ENCODE data around the gene KPNB1. TPM values are rescaled to one million over a fixed set of nuclear protein-coding genes. Genes with fewer than 3 reads are reported as not detected.
"Not testable (repeated sequence)": the region's sequence is repeated elsewhere in the genome, so short reads cannot be mapped to it uniquely, and the experiment has no call there.

The KPNB1 gene
- total RNA-seq, 1 donor from 2014 or later: 166 TPM

GRCh38 chr17:47669081-47669480 is 19.4 kb downstream of the KPNB1 start:
- DNase-seq (ENCODE audit: missing footprints): no peak
- no peak for ATAC-seq
- intact Hi-C loops (cut with DNase I): loop anchor here (5.0 to 10.0 kb wide), 2 partner anchors 76 to 118 kb away; no protein-coding TSS in a partner anchor

DNA sequence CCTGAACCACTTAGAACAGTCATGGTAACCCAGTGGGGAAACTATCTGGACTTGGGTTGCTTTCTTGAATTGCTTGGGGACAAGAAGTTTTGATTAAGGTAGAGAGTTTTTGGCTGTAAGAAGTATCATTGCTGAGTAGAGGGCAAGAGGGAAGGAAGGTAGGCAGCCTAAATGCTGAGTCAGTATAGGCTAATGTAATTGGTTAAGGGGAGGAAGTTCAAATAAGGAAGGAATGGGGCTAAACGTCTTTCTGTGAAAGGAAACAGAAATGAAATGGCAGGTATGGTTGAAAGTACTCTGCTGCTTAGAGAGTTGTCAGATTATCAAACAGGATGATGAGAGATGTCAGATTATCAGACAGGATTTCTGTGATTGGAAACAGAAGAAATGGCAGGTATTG is 20.3 kb downstream of the KPNB1 start:
- DNase-seq (ENCODE audit: missing footprints) (no peak), ATAC-seq (no peak)
- intact Hi-C loops (cut with DNase I): no loop called here

- ATAC-seq (no peak), DNase-seq (ENCODE audit: missing footprints) (no peak)
- intact Hi-C loops (cut with DNase I): no loop called here
Measured at GRCh38 chr17:47674499-47674898, 24.8 kb downstream of the KPNB1 start.

GRCh38 chr17:47675380-47676198 is 25.9 kb downstream of the KPNB1 start:
- DNase-seq (ENCODE audit: missing footprints) (no peak), ATAC-seq (no peak)
- intact Hi-C loops (cut with DNase I): no loop called here

GRCh38 chr17:47676199-47676472 is 26.4 kb downstream of the KPNB1 start:
- intact Hi-C loops (cut with DNase I): no loop called here
- ATAC-seq (no peak), DNase-seq (ENCODE audit: missing footprints) (no peak)

- no peak for DNase-seq (ENCODE audit: missing footprints)
- intact Hi-C loops (cut with DNase I): no loop called here
- ATAC-seq: no peak
Measured at GRCh38 chr17:47676510-47677165, 26.9 kb downstream of the KPNB1 start.

DNA sequence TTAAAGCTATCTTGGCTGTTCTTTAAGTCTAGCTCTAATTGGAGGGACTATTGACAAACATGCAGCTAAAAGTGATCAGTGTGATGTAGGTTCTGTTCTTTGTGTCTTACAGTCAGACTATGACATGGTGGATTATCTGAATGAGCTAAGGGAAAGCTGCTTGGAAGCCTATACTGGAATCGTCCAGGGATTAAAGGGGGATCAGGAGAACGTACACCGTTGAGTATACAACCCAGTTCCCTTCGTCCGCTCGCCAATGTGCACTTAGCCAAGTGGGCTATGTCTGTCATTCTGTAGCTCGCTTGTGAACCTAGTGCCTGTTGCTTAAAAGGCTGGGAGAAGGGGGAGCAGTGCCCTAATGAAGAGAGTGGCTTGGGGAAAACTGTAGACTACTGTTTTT is 28.5 kb downstream of the KPNB1 start:
- intact Hi-C loops (cut with DNase I): no loop called here
- ATAC-seq (no peak), DNase-seq (ENCODE audit: missing footprints) (no peak)

DNA sequence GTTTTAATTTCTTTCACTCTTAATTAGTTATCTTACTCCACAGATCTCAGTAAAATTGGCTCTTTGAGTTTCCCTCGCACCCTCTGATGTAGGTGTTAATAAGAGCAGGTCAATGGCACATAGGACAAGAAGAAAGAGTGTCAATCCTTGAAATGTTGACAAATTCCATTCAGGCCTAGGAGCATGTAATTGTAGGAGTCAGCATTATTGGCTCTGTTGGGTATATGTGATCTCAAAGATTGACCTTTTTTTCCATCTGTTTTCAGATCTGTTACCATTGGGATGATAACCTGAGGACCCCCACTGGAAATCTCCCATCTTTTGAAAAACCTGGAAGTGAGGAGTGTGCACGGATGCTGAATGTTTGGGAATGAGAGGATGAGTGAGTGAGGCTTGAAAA is 32.4 kb downstream of the KPNB1 start:
- no peak for ATAC-seq
- intact Hi-C loops (cut with DNase I): no loop called here

DNA sequence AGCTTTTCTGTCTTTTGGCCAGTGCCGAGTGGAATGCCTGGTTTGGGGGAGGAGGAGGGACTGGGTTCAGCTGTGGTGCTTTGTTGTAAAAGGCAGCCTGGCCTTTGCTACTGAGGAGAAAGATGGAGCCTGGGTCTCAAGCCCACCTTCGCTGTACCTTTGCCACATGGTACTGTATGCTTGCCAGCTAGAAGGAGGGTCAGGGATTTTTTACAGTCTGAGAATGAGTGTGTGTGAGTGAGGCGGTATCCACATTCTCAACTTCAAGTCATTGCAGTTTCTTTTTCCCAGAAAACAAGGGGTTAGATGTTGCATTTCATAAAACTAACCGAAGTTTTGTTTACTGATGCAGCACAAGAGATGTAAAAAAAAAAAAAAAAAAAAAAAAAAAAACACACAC is 33.0 kb downstream of the KPNB1 start:
- intact Hi-C loops (cut with DNase I); ATAC-seq; DNase-seq (ENCODE audit: missing footprints): not testable (repeated sequence)

More for the DNA sequence above, 32.4 kb downstream of the KPNB1 start:
- DNase-seq (ENCODE audit: missing footprints): no peak

- DNase-seq (ENCODE audit: missing footprints): no peak
- ATAC-seq: no peak
- intact Hi-C loops (cut with DNase I): no loop called here
Measured at GRCh38 chr17:47684025-47684424, 34.3 kb downstream of the KPNB1 start.

GRCh38 chr17:47684535-47685193 is 34.9 kb downstream of the KPNB1 start:
- DNase-seq (ENCODE audit: missing footprints) (no peak), ATAC-seq (no peak)
- intact Hi-C loops (cut with DNase I): no loop called here

DNA sequence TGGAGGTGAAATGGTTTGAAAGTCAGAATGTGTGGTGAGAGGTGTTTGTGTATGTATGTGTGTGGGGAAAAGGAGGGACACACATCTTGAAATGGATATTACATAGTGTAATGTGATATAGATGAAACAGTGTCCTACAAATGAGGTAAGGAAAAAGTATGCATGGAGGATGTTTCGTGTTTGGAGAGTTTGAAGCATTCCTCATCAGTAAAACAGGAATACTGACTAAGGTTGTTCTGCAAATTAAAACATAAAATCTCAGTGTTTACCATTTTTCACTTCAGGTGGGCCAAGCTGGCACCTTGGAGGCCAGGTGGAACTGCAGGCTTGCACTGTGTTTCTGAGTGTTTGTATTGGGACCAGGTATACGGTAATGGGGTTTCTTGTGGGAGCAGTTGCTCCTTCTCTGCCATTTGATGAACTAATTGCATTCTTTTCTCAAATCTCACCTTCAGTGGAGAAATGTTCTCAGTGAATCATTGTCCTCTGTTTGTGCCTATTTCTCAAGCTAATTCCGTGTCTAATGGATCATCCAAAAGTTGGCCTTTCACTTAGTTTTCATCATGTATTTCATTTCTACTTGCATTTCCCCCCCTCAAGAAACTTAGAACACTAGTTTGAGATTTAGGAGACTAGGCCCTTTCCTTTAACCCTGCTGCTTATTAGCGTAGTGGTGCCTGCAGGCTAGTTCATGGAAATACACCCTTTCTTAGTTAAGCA is 36.0 kb downstream of the KPNB1 start:
- intact Hi-C loops (cut with DNase I): no loop called here
- DNase-seq (ENCODE audit: missing footprints): no peak
- ATAC-seq: no peak

GRCh38 chr17:47686276-47686635 is 36.5 kb downstream of the KPNB1 start:
- intact Hi-C loops (cut with DNase I): no loop called here
- ATAC-seq (no peak), DNase-seq (ENCODE audit: missing footprints) (no peak)

GRCh38 chr17:47686664-47687327 is 37.1 kb downstream of the KPNB1 start:
- no peak for ATAC-seq
- intact Hi-C loops (cut with DNase I): no loop called here
- no peak for DNase-seq (ENCODE audit: missing footprints)

- ATAC-seq (no peak), DNase-seq (ENCODE audit: missing footprints) (no peak)
- intact Hi-C loops (cut with DNase I): no loop called here
Measured at GRCh38 chr17:47687328-47687690, 37.6 kb downstream of the KPNB1 start.

DNA sequence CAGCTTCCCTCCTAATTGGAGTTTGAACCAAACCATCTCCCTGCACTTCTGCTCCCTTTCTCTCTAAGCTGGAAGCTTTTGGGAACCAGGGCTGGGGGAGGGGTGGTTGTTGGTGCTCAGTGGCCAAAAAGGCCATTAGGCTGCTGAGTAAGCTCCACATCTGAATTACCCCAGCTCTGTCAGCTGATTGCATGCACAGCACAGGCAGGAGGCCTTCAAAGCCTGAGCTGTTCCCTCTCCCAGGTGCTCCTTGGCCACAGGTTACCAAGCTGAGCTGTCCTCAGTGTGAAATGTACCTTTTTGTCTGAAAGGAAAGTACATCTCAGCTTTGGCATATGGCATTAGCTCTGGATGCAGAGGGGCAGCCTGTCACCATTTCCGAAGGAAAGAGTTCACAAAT is 38.0 kb downstream of the KPNB1 start:
- intact Hi-C loops (cut with DNase I): no loop called here
- no peak for DNase-seq (ENCODE audit: missing footprints)
- no peak for ATAC-seq

- ATAC-seq: no peak
- intact Hi-C loops (cut with DNase I): loop anchor here (10.0 kb wide), 1 partner anchor 205 kb away; the partner anchor contains the start of gene SP2
Measured at GRCh38 chr17:47690121-47690520, 40.4 kb downstream of the KPNB1 start.

DNA sequence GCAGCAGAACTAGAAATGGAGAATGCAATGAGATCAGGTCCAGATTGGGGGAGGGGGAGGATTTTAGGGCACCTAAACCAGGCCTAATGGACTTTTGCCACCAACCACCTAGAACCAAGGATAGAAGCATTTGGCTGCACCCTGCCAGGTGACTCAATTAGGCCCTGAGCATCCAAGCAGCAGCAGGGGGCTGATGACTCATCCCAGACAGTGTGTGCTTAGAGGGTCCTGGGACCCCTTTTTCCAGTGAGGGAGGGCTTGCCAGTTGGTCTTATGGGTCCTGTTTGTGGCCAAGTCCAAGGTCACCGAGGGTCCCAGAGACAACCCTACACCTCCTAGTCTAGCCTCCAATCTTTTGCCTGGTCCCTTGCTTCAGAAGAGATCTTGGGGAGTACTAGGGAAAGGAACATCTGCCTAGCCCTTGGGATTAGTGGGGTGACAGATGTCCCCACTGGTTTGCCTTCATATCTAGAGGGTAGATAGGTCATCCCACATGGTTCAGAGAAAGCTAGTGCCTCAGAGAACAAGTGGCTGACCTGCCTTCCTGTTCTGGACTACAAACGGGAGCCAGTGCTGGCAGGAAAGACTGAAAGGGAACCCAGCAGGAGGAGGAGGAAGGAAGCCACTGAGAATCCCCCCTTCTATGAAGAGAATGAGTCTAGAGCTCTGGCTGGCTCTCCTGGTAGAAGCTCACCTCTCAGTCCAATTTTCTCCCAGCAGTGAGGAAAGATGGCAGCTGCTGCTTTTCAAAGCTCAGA is 42.6 kb downstream of the KPNB1 start:
- intact Hi-C loops (cut with DNase I): loop anchor here (10.0 kb wide), 1 partner anchor 202 kb away; the partner anchor contains the start of gene SP2
- ATAC-seq: no peak
- no peak for DNase-seq (ENCODE audit: missing footprints)

More at GRCh38 chr17:47690121-47690520, 40.4 kb downstream of the KPNB1 start:
- DNase-seq (ENCODE audit: missing footprints): no peak
